CD8-positive, alpha-beta memory T cell (primary cell): ENCODE data around the gene PPIF. TPM values are rescaled to one million over a fixed set of nuclear protein-coding genes. Genes with fewer than 3 reads are reported as not detected.

Experiments used
- CTCF ChIA-PET: fragments of 350-600 bp; sonication (Branson Sonifier 250); formaldehyde crosslinking; loops from one replicate; lab custom pipeline; 2021; ENCODE audit warnings: antibody characterized with exemption; lab: Charles Lee
- POLR2A ChIA-PET: fragments of 350-600 bp; sonication (Branson Sonifier 250); formaldehyde crosslinking; loops from one replicate; lab custom pipeline; 2021; ENCODE audit warnings: antibody characterized with exemption; lab: Charles Lee
- DNase-seq, 5 donors: peaks; one replicate each; pipeline versions ENCODE4 v3.0.0 to v3.0.0-alpha.2; 2020 to 2022; ENCODE audit warnings: mixed read lengths in 1 of 5
- H3K27ac ChIP-seq: one replicate; pipeline ENCODE4 v1.7.0; 2013; ENCODE audit warnings: low read depth, mild to moderate bottlenecking, low read length, moderate library complexity
- H3K27me3 ChIP-seq: 2 replicates; pipeline ENCODE4 v1.7.0; 2013; ENCODE audit warnings: low read length, mild to moderate bottlenecking; ENCODE audit not compliant: insufficient read depth, poor library complexity, severe bottlenecking
- H3K36me3 ChIP-seq: 2 replicates; pipeline ENCODE4 v1.7.0; 2013; ENCODE audit warnings: mild to moderate bottlenecking, low read length, moderate library complexity; ENCODE audit not compliant: insufficient read depth
- H3K4me1 ChIP-seq: 2 replicates; pipeline ENCODE4 v1.7.0; 2013; ENCODE audit warnings: mild to moderate bottlenecking, low read length, moderate library complexity; ENCODE audit not compliant: insufficient read depth
- H3K4me3 ChIP-seq: 2 replicates; pipeline ENCODE4 v1.7.0; 2013; ENCODE audit warnings: mild to moderate bottlenecking, low read length
- H3K9me3 ChIP-seq: 2 replicates; pipeline ENCODE4 v1.7.0; 2013; ENCODE audit warnings: mild to moderate bottlenecking, low read length
- H3K27ac Mint-ChIP-seq, 8 donors: one replicate each; pipeline ENCODE4 v1.8.0; 2020 to 2021; ENCODE audit warnings: mixed read lengths in 8 of 8, mild to moderate bottlenecking in 6 of 8, inconsistent platforms in 3 of 8, moderate library complexity in 3 of 8
- H3K27me3 Mint-ChIP-seq, 2 donors: one replicate each; pipeline ENCODE4 v1.8.0; 2020 to 2021; ENCODE audit warnings: mixed read lengths in 2 of 2, mild to moderate bottlenecking in 1 of 2, moderate library complexity in 1 of 2
- H3K36me3 Mint-ChIP-seq, 3 donors: one replicate each; pipeline ENCODE4 v1.8.0; 2020 to 2021; ENCODE audit warnings: mixed read lengths in 3 of 3, inconsistent platforms in 1 of 3, mild to moderate bottlenecking in 1 of 3
- H3K4me1 Mint-ChIP-seq, 3 donors: one replicate each; pipeline ENCODE4 v1.8.0; 2020 to 2021; ENCODE audit warnings: mixed read lengths in 3 of 3, inconsistent platforms in 1 of 3, mild to moderate bottlenecking in 1 of 3
- H3K4me3 Mint-ChIP-seq, 7 donors: one replicate each; pipeline ENCODE4 v1.8.0; 2020 to 2021; ENCODE audit warnings: mixed read lengths in 7 of 7, mild to moderate bottlenecking in 6 of 7, moderate library complexity in 4 of 7, inconsistent platforms in 2 of 7
- H3K9me3 Mint-ChIP-seq, 5 donors: one replicate each; pipeline ENCODE4 v1.8.0; 2020 to 2022; ENCODE audit warnings: mixed read lengths in 5 of 5, mild to moderate bottlenecking in 3 of 5, moderate library complexity in 2 of 5, inconsistent platforms in 1 of 5
- polyA plus RNA-seq: library from polyadenylated mRNA; unstranded; fragments of 300-500 nt; fragmentation: Illumina TruSeq; gene quantifications from one replicate; pipeline ENCODE4 v1.2.3, GENCODE V29; 2021
- total RNA-seq, 2 experiments: library from RNA; stranded (reverse); gene quantifications; one replicate each; pipeline ENCODE4 v1.2.3, GENCODE V29; 2021

Gene PPIF
- total and polyA plus RNA-seq, 3 experiments from 2014 or later = 13.7 to 181 (median 173) TPM

GRCh38 chr10:79353000-79353406 is 5.7 kb downstream of the PPIF start:
- Mint-ChIP-seq H3K27ac (peak overlapping the region in 1 of 8 donors; percentile 41), H3K27me3 (no peaks in the 10 kb centered on the region), H3K9me3 (no peaks in the 10 kb centered on the region), H3K4me1 (peaks cover 31 to 54% (median 42%) of the 10 kb centered on the region in 3 donors), H3K36me3 (peaks cover 20 to 87% (median 29%) of the 10 kb centered on the region in 3 donors), H3K4me3 (peak overlapping the region in 1 of 7 donors; percentile 46)
- H3K9me3 ChIP-seq = no peaks in the 10 kb centered on the region
- no peak overlapping the region for H3K27ac ChIP-seq
- H3K36me3 ChIP-seq = peaks cover 56% of the 10 kb centered on the region
- DNase-seq = no peak
- ChIA-PET POLR2A (interaction anchor here (0.8 kb wide), 1 partner anchor 10 kb away, joined by 3 read pairs; no protein-coding TSS in a partner anchor), CTCF (no interaction called here)
- peaks cover 16% of the 10 kb centered on the region for H3K4me1 ChIP-seq
- no peaks in the 10 kb centered on the region for H3K27me3 ChIP-seq
- no peak overlapping the region for H3K4me3 ChIP-seq

GRCh38 chr10:79353726-79354125 is 6.5 kb downstream of the PPIF start:
- H3K4me3 ChIP-seq = no peak overlapping the region
- ChIA-PET POLR2A (interaction anchor here (0.8 kb wide), 1 partner anchor 11 kb away, joined by 3 read pairs; no protein-coding TSS in a partner anchor), CTCF (interaction anchor here (2.2 kb wide), 1 partner anchor 21 kb away, joined by 5 read pairs; no protein-coding TSS in a partner anchor)
- H3K4me3 Mint-ChIP-seq = no peak overlapping the region
- no peaks in the 10 kb centered on the region for H3K27me3 Mint-ChIP-seq
- peaks cover 24 to 47% (median 35%) of the 10 kb centered on the region in 3 donors for H3K4me1 Mint-ChIP-seq
- peaks cover 20 to 86% (median 31%) of the 10 kb centered on the region in 3 donors for H3K36me3 Mint-ChIP-seq
- DNase-seq = no peak
- peaks cover 9% of the 10 kb centered on the region for H3K4me1 ChIP-seq
- H3K36me3 ChIP-seq = peaks cover 56% of the 10 kb centered on the region
- no peak overlapping the region for H3K27ac ChIP-seq
- H3K9me3 ChIP-seq = no peaks in the 10 kb centered on the region
- no peaks in the 10 kb centered on the region for H3K27me3 ChIP-seq
- peak overlapping the region in 1 of 8 donors; percentile 88 for H3K27ac Mint-ChIP-seq
- no peaks in the 10 kb centered on the region for H3K9me3 Mint-ChIP-seq

- no peaks in the 10 kb centered on the region for H3K9me3 Mint-ChIP-seq
- H3K27ac ChIP-seq = no peak overlapping the region
- no peak for DNase-seq
- H3K4me1 ChIP-seq = peaks cover 5% of the 10 kb centered on the region
- CTCF ChIA-PET = interaction anchor here (2.2 kb wide), 1 partner anchor 20 kb away, joined by 5 read pairs; no protein-coding TSS in a partner anchor
- no peak overlapping the region for H3K4me3 Mint-ChIP-seq
- peaks cover 54% of the 10 kb centered on the region for H3K36me3 ChIP-seq
- no peaks in the 10 kb centered on the region for H3K9me3 ChIP-seq
- no peaks in the 10 kb centered on the region for H3K27me3 ChIP-seq
- H3K4me3 ChIP-seq = no peak overlapping the region
- no peaks in the 10 kb centered on the region for H3K27me3 Mint-ChIP-seq
- H3K36me3 Mint-ChIP-seq = peaks cover 20 to 85% (median 31%) of the 10 kb centered on the region in 3 donors
- peak overlapping the region in 3 of 8 donors; percentile 17 to 42 (median 27) for H3K27ac Mint-ChIP-seq
- POLR2A ChIA-PET = no interaction called here
- peaks cover 20 to 42% (median 31%) of the 10 kb centered on the region in 3 donors for H3K4me1 Mint-ChIP-seq
Observed at GRCh38 chr10:79354141-79354540, 6.9 kb downstream of the PPIF start.

GRCh38 chr10:79354615-79355014 is 7.3 kb downstream of the PPIF start:
- peaks cover 20 to 81% (median 31%) of the 10 kb centered on the region in 3 donors for H3K36me3 Mint-ChIP-seq
- H3K4me1 ChIP-seq = peaks cover under 1% of the 10 kb centered on the region
- ChIA-PET CTCF (interaction anchor here (2.2 kb wide), 1 partner anchor 20 kb away, joined by 5 read pairs; no protein-coding TSS in a partner anchor), POLR2A (no interaction called here)
- no peaks in the 10 kb centered on the region for H3K27me3 Mint-ChIP-seq
- no peak for DNase-seq
- H3K9me3 ChIP-seq = no peaks in the 10 kb centered on the region
- no peak overlapping the region for H3K27ac ChIP-seq
- H3K27ac Mint-ChIP-seq = peak overlapping the region in 2 of 8 donors; percentile 17 to 27
- no peaks in the 10 kb centered on the region for H3K9me3 Mint-ChIP-seq
- H3K36me3 ChIP-seq = peaks cover 49% of the 10 kb centered on the region
- no peaks in the 10 kb centered on the region for H3K27me3 ChIP-seq
- peaks cover 17 to 38% (median 26%) of the 10 kb centered on the region in 3 donors for H3K4me1 Mint-ChIP-seq
- H3K4me3 ChIP-seq = no peak overlapping the region
- peak overlapping the region in 1 of 7 donors; percentile 56 for H3K4me3 Mint-ChIP-seq

GRCh38 chr10:79355420-79356017 is 8.2 kb downstream of the PPIF start:
- Mint-ChIP-seq H3K4me3 (no peak overlapping the region), H3K4me1 (peaks cover 14 to 31% (median 20%) of the 10 kb centered on the region in 3 donors), H3K36me3 (peaks cover 17 to 71% (median 28%) of the 10 kb centered on the region in 3 donors), H3K27me3 (no peaks in the 10 kb centered on the region), H3K9me3 (no peaks in the 10 kb centered on the region), H3K27ac (no peak overlapping the region)
- peaks cover 40% of the 10 kb centered on the region for H3K36me3 ChIP-seq
- H3K4me3 ChIP-seq = no peak overlapping the region
- no peaks in the 10 kb centered on the region for H3K9me3 ChIP-seq
- ChIA-PET POLR2A (no interaction called here), CTCF (interaction anchor here (2.2 kb wide), 1 partner anchor 19 kb away, joined by 5 read pairs; no protein-coding TSS in a partner anchor)
- no peaks in the 10 kb centered on the region for H3K27me3 ChIP-seq
- H3K27ac ChIP-seq = no peak overlapping the region
- H3K4me1 ChIP-seq = no peaks in the 10 kb centered on the region
- DNase-seq = no peak

GRCh38 chr10:79356104-79356503 is 8.8 kb downstream of the PPIF start:
- Histone ChIP-seq H3K4me1 (no peaks in the 10 kb centered on the region), H3K9me3 (no peaks in the 10 kb centered on the region), H3K27ac (no peak overlapping the region), H3K4me3 (no peak overlapping the region), H3K36me3 (peaks cover 36% of the 10 kb centered on the region), H3K27me3 (no peaks in the 10 kb centered on the region)
- ChIA-PET POLR2A (no interaction called here), CTCF (interaction anchor here (1.7 kb wide), 1 partner anchor 8 kb away, joined by 4 read pairs; no protein-coding TSS in a partner anchor)
- Mint-ChIP-seq H3K27ac (peak overlapping the region in 1 of 8 donors; percentile 25), H3K27me3 (no peaks in the 10 kb centered on the region), H3K9me3 (no peaks in the 10 kb centered on the region), H3K4me1 (peaks cover 15 to 36% (median 26%) of the 10 kb centered on the region in 3 donors), H3K4me3 (no peak overlapping the region), H3K36me3 (peaks cover 17 to 66% (median 28%) of the 10 kb centered on the region in 3 donors)
- no peak for DNase-seq

GRCh38 chr10:79357180-79357579 is 9.9 kb downstream of the PPIF start:
- no peaks in the 10 kb centered on the region for H3K9me3 ChIP-seq
- CTCF ChIA-PET = interaction anchor here (0.8 to 1.8 kb wide), 3 partner anchors 9 to 17 kb away, joined by 3 to 4 read pairs (median 4); no protein-coding TSS in a partner anchor
- peaks cover 9% of the 10 kb centered on the region for H3K4me1 ChIP-seq
- DNase-seq = no peak
- no peaks in the 10 kb centered on the region for H3K9me3 Mint-ChIP-seq
- no peak overlapping the region for H3K27ac Mint-ChIP-seq
- H3K36me3 Mint-ChIP-seq = peaks cover 17 to 57% (median 28%) of the 10 kb centered on the region in 3 donors
- H3K4me1 Mint-ChIP-seq = peaks cover 22 to 46% (median 37%) of the 10 kb centered on the region in 3 donors
- no peak overlapping the region for H3K4me3 ChIP-seq
- H3K4me3 Mint-ChIP-seq = no peak overlapping the region
- no peak overlapping the region for H3K27ac ChIP-seq
- no peaks in the 10 kb centered on the region for H3K27me3 Mint-ChIP-seq
- POLR2A ChIA-PET = no interaction called here
- peaks cover 28% of the 10 kb centered on the region for H3K36me3 ChIP-seq
- H3K27me3 ChIP-seq = no peaks in the 10 kb centered on the region

GRCh38 chr10:79358811-79359210 is 11.5 kb downstream of the PPIF start:
- DNase-seq = no peak
- Mint-ChIP-seq H3K27ac (peak overlapping the region in 1 of 8 donors; percentile 51), H3K4me1 (peaks cover 17 to 34% (median 31%) of the 10 kb centered on the region in 3 donors), H3K27me3 (peaks cover 0 to 1% of the 10 kb centered on the region in 2 donors), H3K9me3 (no peaks in the 10 kb centered on the region), H3K36me3 (peaks cover 14 to 40% (median 18%) of the 10 kb centered on the region in 3 donors), H3K4me3 (no peak overlapping the region)
- H3K9me3 ChIP-seq = no peaks in the 10 kb centered on the region
- H3K36me3 ChIP-seq = peaks cover 11% of the 10 kb centered on the region
- H3K27me3 ChIP-seq = no peaks in the 10 kb centered on the region
- ChIA-PET CTCF (interaction anchor here (0.9 to 1.9 kb wide), 3 partner anchors 10 to 42 kb away, joined by 4 to 5 read pairs (median 4); no protein-coding TSS in a partner anchor), POLR2A (interaction anchor here (0.8 kb wide), 1 partner anchor 12 kb away, joined by 4 read pairs; no protein-coding TSS in a partner anchor)
- H3K4me1 ChIP-seq = peaks cover 9% of the 10 kb centered on the region
- no peak overlapping the region for H3K4me3 ChIP-seq
- H3K27ac ChIP-seq = no peak overlapping the region
